Peyer's patch (tissue), 4 donors: ENCODE measurements around the gene BMS1. TPM values are rescaled to one million over a fixed set of nuclear protein-coding genes. Genes with fewer than 3 reads are reported as not detected.
"Not testable (repeated sequence)": the region's sequence is repeated elsewhere in the genome, so short reads cannot be mapped to it uniquely, and the experiment has no call there.

Experiments
- DNase-seq, 3 donors: peaks; one replicate each; pipeline ENCODE4 v3.0.0-alpha.2; 2017 to 2019
- H3K27ac ChIP-seq, 4 donors: fragments of 200-600 bp; sonication (generic); one replicate each; pipeline ENCODE4 v1.5.1; 2016 to 2019
- H3K27me3 ChIP-seq, 2 donors: fragments of 200-600 bp; sonication (generic); one replicate each; pipeline ENCODE4 v1.5.1; 2019
- H3K36me3 ChIP-seq, 3 donors: fragments of 200-600 bp; sonication (generic); one replicate each; pipeline ENCODE4 v1.5.1; 2016 to 2019
- H3K4me1 ChIP-seq, 4 donors: fragments of 200-600 bp; sonication (generic); one replicate each; pipeline ENCODE4 v1.5.1; 2016 to 2019
- H3K4me3 ChIP-seq, 4 donors: fragments of 200-600 bp; sonication (generic); 1 replicate in 3 of 4; 2 replicates in 1 of 4; pipeline ENCODE4 v1.5.1; 2016 to 2019; ENCODE audit warnings: mild to moderate bottlenecking in 1 of 4
- H3K9me3 ChIP-seq, 4 donors: fragments of 200-600 bp; sonication (generic); one replicate each; pipeline ENCODE4 v1.5.1; 2016 to 2019; ENCODE audit warnings: mild to moderate bottlenecking in 1 of 4
- POLR2A ChIP-seq, 2 donors: fragments of 450-650 bp; IDR thresholded peaks; one replicate each; pipeline ENCODE4 v1.5.1; 2017; ENCODE audit warnings: antibody characterized with exemption in 2 of 2, mild to moderate bottlenecking in 2 of 2, moderate library complexity in 2 of 2
- total RNA-seq, 4 donors: library from RNA; depleted of rRNA; stranded (reverse); fragments of >200 nt; gene quantifications; one replicate each; pipeline ENCODE4 v1.1.0, GENCODE V29; 2016
- TF ChIP-seq, protein P1 (sequence below), 6 experiments: fragments of 450-650 bp in 4 of 6; fragments of 200-600 bp in 2 of 6; sonication (generic) in 1 of 6; IDR thresholded peaks; one replicate each; pipeline ENCODE4 v1.5.1; 2017 to 2019; ENCODE audit warnings: antibody characterized with exemption in 6 of 6, mild to moderate bottlenecking in 3 of 6, moderate library complexity in 1 of 6

BMS1 gene
- total RNA-seq, 4 donors from 2014 or later = 9.6 to 23.9 (median 11.6) TPM

DNA sequence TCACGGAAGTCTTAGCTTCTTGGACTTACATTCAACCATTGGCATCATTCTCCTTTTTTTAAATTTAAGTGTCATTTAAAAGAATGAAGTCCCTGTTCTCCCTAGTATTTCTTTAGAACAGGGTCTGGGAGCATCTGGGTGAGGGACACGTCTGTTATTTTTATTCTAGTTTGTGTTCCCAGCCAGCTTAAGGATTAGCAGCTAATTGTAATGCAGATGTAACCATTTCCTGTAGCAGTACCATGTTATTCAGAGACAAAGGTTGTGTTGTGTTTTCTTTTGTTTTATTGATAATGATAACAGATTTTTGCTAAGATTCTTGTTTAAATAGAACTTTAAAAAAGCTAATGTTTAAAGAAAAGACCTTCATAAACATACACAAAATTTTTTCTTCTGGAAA is 34.3 kb downstream of the BMS1 start:
- H3K9me3 ChIP-seq = no peaks in the 10 kb centered on the region
- H3K4me3 ChIP-seq = no peak overlapping the region
- DNase-seq = no peak
- H3K4me1 ChIP-seq = no peaks in the 10 kb centered on the region
- no peak for TF ChIP-seq POLR2A (IDR thresholded peaks at IDR 0.05)
- TF ChIP-seq, protein P1, sequence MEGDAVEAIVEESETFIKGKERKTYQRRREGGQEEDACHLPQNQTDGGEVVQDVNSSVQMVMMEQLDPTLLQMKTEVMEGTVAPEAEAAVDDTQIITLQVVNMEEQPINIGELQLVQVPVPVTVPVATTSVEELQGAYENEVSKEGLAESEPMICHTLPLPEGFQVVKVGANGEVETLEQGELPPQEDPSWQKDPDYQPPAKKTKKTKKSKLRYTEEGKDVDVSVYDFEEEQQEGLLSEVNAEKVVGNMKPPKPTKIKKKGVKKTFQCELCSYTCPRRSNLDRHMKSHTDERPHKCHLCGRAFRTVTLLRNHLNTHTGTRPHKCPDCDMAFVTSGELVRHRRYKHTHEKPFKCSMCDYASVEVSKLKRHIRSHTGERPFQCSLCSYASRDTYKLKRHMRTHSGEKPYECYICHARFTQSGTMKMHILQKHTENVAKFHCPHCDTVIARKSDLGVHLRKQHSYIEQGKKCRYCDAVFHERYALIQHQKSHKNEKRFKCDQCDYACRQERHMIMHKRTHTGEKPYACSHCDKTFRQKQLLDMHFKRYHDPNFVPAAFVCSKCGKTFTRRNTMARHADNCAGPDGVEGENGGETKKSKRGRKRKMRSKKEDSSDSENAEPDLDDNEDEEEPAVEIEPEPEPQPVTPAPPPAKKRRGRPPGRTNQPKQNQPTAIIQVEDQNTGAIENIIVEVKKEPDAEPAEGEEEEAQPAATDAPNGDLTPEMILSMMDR (IDR thresholded peaks at IDR 0.05) = no peak
- H3K36me3 ChIP-seq = peaks cover 0 to 75% (median 0%) of the 10 kb centered on the region in 3 donors
- no peaks in the 10 kb centered on the region for H3K27me3 ChIP-seq
- H3K27ac ChIP-seq = no peak overlapping the region

DNA sequence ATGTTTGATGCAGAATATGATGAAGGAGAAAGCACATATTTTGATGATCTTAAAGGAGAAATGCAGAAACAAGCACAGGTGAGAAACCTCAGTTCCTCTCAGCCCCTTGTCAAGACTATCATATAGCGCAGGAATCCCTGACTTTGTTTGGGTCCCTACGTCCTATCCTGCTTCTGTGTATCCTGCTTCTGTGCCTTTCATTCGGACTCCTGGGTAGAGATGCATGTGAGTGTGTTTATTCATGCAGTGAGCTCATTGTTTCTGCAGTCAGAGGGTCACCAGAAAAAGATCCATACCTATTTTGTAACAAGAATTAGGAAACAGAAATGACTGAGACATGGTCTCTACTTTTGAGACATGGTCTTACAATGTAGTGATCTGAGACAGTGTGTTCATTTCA is 34.8 kb downstream of the BMS1 start:
- not testable (repeated sequence) for H3K4me1 ChIP-seq, H3K4me3 ChIP-seq
- peaks cover 0 to 73% (median 0%) of the 10 kb centered on the region in 3 donors for H3K36me3 ChIP-seq

DNA sequence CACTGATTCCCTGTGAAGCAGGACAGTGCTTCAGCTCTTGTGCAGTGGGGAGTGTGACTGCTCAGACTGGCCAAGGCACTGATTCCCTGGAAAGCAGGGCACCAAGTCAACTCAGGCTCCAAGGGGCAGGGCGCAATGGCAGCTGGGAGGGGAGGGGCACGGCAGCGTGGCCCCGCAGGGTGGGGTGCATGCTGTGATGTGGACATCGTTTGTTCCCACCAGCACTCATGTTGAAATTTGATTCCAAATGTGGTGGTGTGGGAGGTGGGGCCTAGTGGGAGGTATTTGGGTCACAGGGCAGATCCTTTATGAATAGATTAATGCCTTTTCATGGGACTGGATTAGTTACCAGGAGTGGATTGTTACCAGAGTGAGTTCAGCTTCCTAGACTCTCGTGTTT is 44.2 kb downstream of the BMS1 start:
- peaks cover 0 to 74% (median 0%) of the 10 kb centered on the region in 3 donors for H3K36me3 ChIP-seq
- H3K27ac ChIP-seq, H3K9me3 ChIP-seq, H3K27me3 ChIP-seq, H3K4me1 ChIP-seq, H3K4me3 ChIP-seq, DNase-seq: not testable (repeated sequence)

More for the DNA sequence above, 34.8 kb downstream of the BMS1 start:
- H3K27ac ChIP-seq, DNase-seq, H3K9me3 ChIP-seq, H3K27me3 ChIP-seq: not testable (repeated sequence)

DNA sequence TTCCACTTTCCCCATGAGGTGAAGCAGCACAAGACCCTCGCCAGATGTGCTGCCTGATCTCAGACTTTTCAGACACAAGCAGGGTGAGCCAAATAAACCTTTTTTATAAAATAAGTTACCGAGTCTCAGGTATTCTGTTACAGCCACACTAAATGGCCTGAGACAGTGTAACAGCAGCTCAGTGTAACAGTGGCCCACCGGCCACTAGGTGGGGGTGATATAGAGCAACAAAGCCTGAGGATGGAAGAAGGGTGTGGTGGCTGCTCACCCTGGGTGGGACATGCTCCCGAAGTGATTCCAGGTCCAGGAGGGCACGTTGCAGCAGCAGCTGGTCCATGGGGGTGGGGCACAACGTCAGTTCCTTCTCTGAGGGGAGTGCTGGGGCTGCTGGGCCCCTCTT is 44.6 kb downstream of the BMS1 start:
- no peak for DNase-seq
- Histone ChIP-seq H3K27me3 (no peaks in the 10 kb centered on the region), H3K4me1 (no peaks in the 10 kb centered on the region), H3K4me3 (no peak overlapping the region), H3K36me3 (peaks cover 0 to 78% (median 0%) of the 10 kb centered on the region in 3 donors), H3K27ac (no peak overlapping the region), H3K9me3 (no peaks in the 10 kb centered on the region)
- no peak for TF ChIP-seq POLR2A (IDR thresholded peaks at IDR 0.05)
- TF ChIP-seq, protein P1 (IDR thresholded peaks at IDR 0.05) = no peak

DNA sequence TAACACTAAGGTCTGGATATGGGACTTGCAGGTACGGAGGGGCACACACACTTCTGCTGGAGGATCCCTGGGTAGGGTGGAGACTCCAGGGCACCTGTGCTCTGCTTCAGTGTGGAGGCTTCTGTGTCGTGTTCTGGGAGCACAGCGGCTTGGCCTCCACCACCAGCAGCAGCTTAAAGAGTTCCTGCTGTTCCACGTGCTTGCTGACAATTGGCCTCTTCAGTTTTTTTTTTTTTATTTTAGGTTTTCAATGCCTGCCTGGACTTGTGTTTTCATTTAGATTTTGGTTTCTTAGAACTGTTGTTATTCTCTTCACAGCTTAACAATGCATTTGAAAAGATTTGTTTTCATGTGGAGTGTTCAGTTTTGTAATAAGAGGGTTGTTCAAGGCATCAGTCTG is 45.8 kb downstream of the BMS1 start:
- H3K4me1 ChIP-seq, H3K27me3 ChIP-seq, H3K9me3 ChIP-seq, H3K27ac ChIP-seq, DNase-seq, H3K4me3 ChIP-seq: not testable (repeated sequence)
- H3K36me3 ChIP-seq = peaks cover 0 to 70% (median 0%) of the 10 kb centered on the region in 3 donors

DNA sequence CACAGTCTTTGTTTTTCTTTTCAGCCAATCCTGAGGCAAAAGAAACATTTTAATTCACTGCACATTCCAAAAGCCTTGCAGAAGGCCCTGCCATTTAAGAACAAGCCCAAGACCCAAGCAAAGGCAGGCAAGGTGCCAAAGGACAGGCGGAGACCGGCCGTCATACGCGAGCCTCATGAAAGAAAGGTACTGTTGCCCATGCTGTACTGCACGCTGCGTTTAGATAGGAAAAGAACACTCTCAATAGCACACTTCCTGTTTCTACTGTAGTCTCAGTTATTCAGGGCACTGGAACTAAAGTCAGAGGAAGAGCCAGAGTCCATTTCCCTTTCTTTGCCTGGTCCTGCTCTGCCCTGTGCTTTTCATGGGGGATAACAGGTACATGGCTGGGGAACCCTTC is 47.6 kb downstream of the BMS1 start:
- H3K9me3 ChIP-seq = no peaks in the 10 kb centered on the region
- no peaks in the 10 kb centered on the region for H3K4me1 ChIP-seq
- DNase-seq = no peak
- no peak for TF ChIP-seq POLR2A (IDR thresholded peaks at IDR 0.05)
- TF ChIP-seq, protein P1 (IDR thresholded peaks at IDR 0.05) = no peak
- H3K27ac ChIP-seq = no peak overlapping the region
- H3K27me3 ChIP-seq = no peaks in the 10 kb centered on the region
- H3K4me3 ChIP-seq = no peak overlapping the region
- H3K36me3 ChIP-seq = peaks cover 0 to 53% (median 0%) of the 10 kb centered on the region in 3 donors

DNA sequence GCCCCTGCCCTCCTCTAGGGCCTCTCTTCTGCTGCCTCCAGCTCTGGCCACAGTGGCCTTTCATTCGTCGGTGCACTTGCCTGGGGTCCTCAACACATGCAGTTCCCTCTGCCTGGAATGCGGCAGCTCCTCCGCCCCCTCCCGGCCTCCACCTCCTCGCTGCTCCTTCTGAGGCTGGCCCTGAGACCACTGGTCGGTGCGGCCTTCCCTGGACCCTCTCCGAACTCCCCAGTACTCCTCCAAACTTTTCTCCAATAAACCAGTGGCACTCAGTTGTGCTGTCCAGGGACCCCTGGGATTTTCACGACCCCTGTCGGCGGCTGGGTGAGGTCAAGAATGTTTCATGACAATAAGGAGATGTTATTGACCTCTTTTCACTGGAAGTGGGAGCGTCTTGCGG is 53.5 kb downstream of the BMS1 start:
- Histone ChIP-seq H3K4me3 (no peak overlapping the region), H3K9me3 (no peaks in the 10 kb centered on the region), H3K27ac (no peak overlapping the region), H3K27me3 (no peaks in the 10 kb centered on the region), H3K4me1 (peaks cover 0 to 7% (median 0%) of the 10 kb centered on the region in 4 donors), H3K36me3 (peaks cover 0 to 15% (median 0%) of the 10 kb centered on the region in 3 donors)
- DNase-seq = no peak
- TF ChIP-seq, protein P1 (IDR thresholded peaks at IDR 0.05) = no peak
- TF ChIP-seq POLR2A (IDR thresholded peaks at IDR 0.05) = no peak
